22Rv1 (cell line): ENCODE measurements around the gene FUZ.

Experiments used
- H3K27ac ChIP-seq: fragments of 450-650 bp; 2 replicates; pipeline ENCODE4 v1.5.1; 2017
- CTCF ChIP-seq: fragments of 450-650 bp; IDR thresholded peaks from 2 replicates; pipeline ENCODE4 v1.5.1; 2017; ENCODE audit warnings: mild to moderate bottlenecking
- ZFX ChIP-seq: fragments of 450-650 bp; IDR thresholded peaks from 2 replicates; pipeline ENCODE4 v1.6.1; 2017; ENCODE audit warnings: antibody characterized with exemption, borderline replicate concordance

The FUZ gene

GRCh38 chr19:49803529-49803856 is 9.6 kb downstream of the FUZ start:
- TF ChIP-seq CTCF (no peak), ZFX (no peak)
- peak overlapping the region; percentile 85 for H3K27ac ChIP-seq

GRCh38 chr19:49802836-49803528 is 10.1 kb downstream of the FUZ start:
- peak overlapping the region; percentile 85 for H3K27ac ChIP-seq
- TF ChIP-seq CTCF (no peak), ZFX (no peak)

- peak overlapping the region; percentile 85 for H3K27ac ChIP-seq
- TF ChIP-seq ZFX (no peak), CTCF (peak; percentile 30)
These were observed 11.0 kb downstream of the FUZ start for GRCh38 chr19:49801966-49802661.

- TF ChIP-seq ZFX (no peak), CTCF (no peak)
- peak overlapping the region; percentile 85 for H3K27ac ChIP-seq
These were observed 11.6 kb downstream of the FUZ start for GRCh38 chr19:49801401-49801888.

GRCh38 chr19:49800771-49801170 is 12.3 kb downstream of the FUZ start:
- TF ChIP-seq CTCF (no peak), ZFX (no peak)
- no peak overlapping the region for H3K27ac ChIP-seq

GRCh38 chr19:49799798-49800376 is 13.2 kb downstream of the FUZ start:
- TF ChIP-seq ZFX (no peak), CTCF (peak; percentile 56)
- no peak overlapping the region for H3K27ac ChIP-seq
